Caco-2 (cell line): ENCODE data around the gene ATPAF2. TPM values are rescaled to one million over a fixed set of nuclear protein-coding genes. Genes with fewer than 3 reads are reported as not detected.
A peak's percentile ranks its signal among the peaks of the same experiment; 100 is the strongest.

Experiments used
- BruUV-seq: library from RNA; stranded (reverse); fragments of 400-500 nt; replicated peaks from 2 replicates; lab custom pipeline; 2021; lab: Mats Ljungman, UMichigan
- CTCF ChIA-PET: fragments of 300-600 bp; sonication (Branson Sonifier 250); formaldehyde crosslinking; loops from one replicate; lab custom pipeline; 2022; ENCODE audit warnings: antibody characterized with exemption; lab: Charles Lee
- POLR2A ChIA-PET: fragments of 300-600 bp; sonication (Branson Sonifier 250); formaldehyde crosslinking; loops from one replicate; lab custom pipeline; 2022; ENCODE audit warnings: antibody characterized with exemption; lab: Charles Lee
- DNase-seq, 2 experiments: peaks; one replicate each; pipeline versions ENCODE4 v3.0.0 to v3.0.0-alpha.2; 2020 to 2022
- H3K27me3 ChIP-seq: replicated peaks from 2 replicates; pipeline ENCODE4 v1.6.0; 2011; ENCODE audit warnings: low read length; ENCODE audit not compliant: control insufficient read depth, insufficient read depth
- H3K36me3 ChIP-seq: 2 replicates; pipeline ENCODE4 v1.5.1; 2011; ENCODE audit warnings: low read length; ENCODE audit not compliant: control insufficient read depth, insufficient read depth
- H3K4me1 ChIP-seq: fragments of 250-450 bp; sonication (Bioruptor Pico); 2 replicates; pipeline ENCODE4 v1.5.1; 2020; ENCODE audit warnings: mild to moderate bottlenecking
- H3K4me3 ChIP-seq: 2 replicates; pipeline ENCODE4 v1.5.1; 2011; ENCODE audit warnings: low read depth, mild to moderate bottlenecking, control low read depth, low read length
- H3K9me3 ChIP-seq: fragments of 250-450 bp; sonication (Bioruptor Pico); 2 replicates; pipeline ENCODE4 v1.5.1; 2020; ENCODE audit warnings: mild to moderate bottlenecking, moderate library complexity
- H3K27ac Mint-ChIP-seq: one replicate; pipeline ENCODE4 v1.8.0; 2022; ENCODE audit warnings: mixed read lengths; ENCODE audit not compliant: unreplicated experiment
- H3K27me3 Mint-ChIP-seq: one replicate; pipeline ENCODE4 v1.8.0; 2022; ENCODE audit warnings: mixed read lengths; ENCODE audit not compliant: insufficient read depth, unreplicated experiment
- H3K36me3 Mint-ChIP-seq: one replicate; pipeline ENCODE4 v1.8.0; 2022; ENCODE audit warnings: mild to moderate bottlenecking, mixed read lengths; ENCODE audit not compliant: insufficient read depth, unreplicated experiment
- H3K4me1 Mint-ChIP-seq: one replicate; pipeline ENCODE4 v1.8.0; 2022; ENCODE audit warnings: low read depth, mixed read lengths; ENCODE audit not compliant: unreplicated experiment
- H3K4me3 Mint-ChIP-seq: one replicate; pipeline ENCODE4 v1.8.0; 2022; ENCODE audit warnings: mild to moderate bottlenecking, moderate library complexity, mixed read lengths; ENCODE audit not compliant: unreplicated experiment
- H3K9me3 Mint-ChIP-seq: one replicate; pipeline ENCODE4 v1.8.0; 2022; ENCODE audit warnings: mixed read lengths; ENCODE audit not compliant: unreplicated experiment
- CTCF ChIP-seq, 2 experiments: fragments of 200-600 bp in 1 of 2; IDR thresholded peaks; 1 replicate in 1 of 2; 2 replicates in 1 of 2; pipeline versions ENCODE4 v1.5.1 to v1.8.0; 2011 to 2022; ENCODE audit warnings: antibody characterized with exemption in 1 of 2, control low read depth in 1 of 2, inconsistent platforms in 1 of 2, low read depth in 1 of 2, low read length in 1 of 2, mild to moderate bottlenecking in 1 of 2, moderate library complexity in 1 of 2; ENCODE audit not compliant: insufficient read depth in 1 of 2, severe bottlenecking in 1 of 2, unreplicated experiment in 1 of 2
- intact Hi-C: fragments of 100-400 bp; cut with micrococcal nuclease; formaldehyde crosslinking; loops from one replicate; pipeline ENCODE4 v1.10.0; 2022; ENCODE audit not compliant: unreplicated experiment
- total RNA-seq: library from RNA; stranded (reverse); gene quantifications from 2 replicates; pipeline ENCODE4 v1.2.3, GENCODE V29; 2022

Gene ATPAF2
- total RNA-seq, 1 experiment from 2014 or later, result 37.9 TPM

GRCh38 chr17:18009609-18010420 lies 29.2 kb downstream of the ATPAF2 start:
- intact Hi-C loops, result no loop called here
- POLR2A ChIA-PET, result no interaction called here

GRCh38 chr17:18008496-18009268 lies 30.3 kb downstream of the ATPAF2 start:
- TF ChIP-seq CTCF (IDR thresholded peaks at IDR 0.05; ENCODE audit: insufficient read depth in 1 of 2, low read depth in 1 of 2, low read length in 1 of 2, severe bottlenecking in 1 of 2, unreplicated experiment in 1 of 2), result no peak
- H3K4me3 Mint-ChIP-seq, result no peak overlapping the region
- POLR2A ChIA-PET, result no interaction called here
- Histone ChIP-seq H3K9me3 (no peaks in the 10 kb centered on the region), H3K4me3 (no peak overlapping the region), H3K36me3 (no peaks in the 10 kb centered on the region), H3K4me1 (no peaks in the 10 kb centered on the region), H3K27me3 (no peaks in the 10 kb centered on the region)
- H3K4me1 Mint-ChIP-seq, result no peaks in the 10 kb centered on the region
- H3K27ac Mint-ChIP-seq, result no peak overlapping the region
- CTCF ChIA-PET, result interaction anchor here (0.6 kb wide), 1 partner anchor 121 kb away, joined by 3 read pairs; no protein-coding TSS in a partner anchor
- H3K27me3 Mint-ChIP-seq, result no peaks in the 10 kb centered on the region
- H3K9me3 Mint-ChIP-seq, result no peaks in the 10 kb centered on the region
- no TSS peak for BruUV-seq
- no peaks in the 10 kb centered on the region for H3K36me3 Mint-ChIP-seq
- intact Hi-C loops, result no loop called here
- DNase-seq, result no peak

More at GRCh38 chr17:18009609-18010420, 29.2 kb downstream of the ATPAF2 start:
- Mint-ChIP-seq H3K9me3 (no peaks in the 10 kb centered on the region), H3K36me3 (peaks cover 4% of the 10 kb centered on the region), H3K27me3 (no peaks in the 10 kb centered on the region), H3K4me1 (no peaks in the 10 kb centered on the region), H3K4me3 (no peak overlapping the region), H3K27ac (no peak overlapping the region)
- no peak for DNase-seq
- no peak for TF ChIP-seq CTCF (IDR thresholded peaks at IDR 0.05; ENCODE audit: insufficient read depth in 1 of 2, low read depth in 1 of 2, low read length in 1 of 2, severe bottlenecking in 1 of 2, unreplicated experiment in 1 of 2)
- no peak overlapping the region for H3K4me3 ChIP-seq
- no TSS peak for BruUV-seq
- H3K4me1 ChIP-seq, result no peaks in the 10 kb centered on the region
- CTCF ChIA-PET, result no interaction called here
- no peaks in the 10 kb centered on the region for H3K9me3 ChIP-seq
- H3K36me3 ChIP-seq, result no peaks in the 10 kb centered on the region
- H3K27me3 ChIP-seq, result no peaks in the 10 kb centered on the region

- H3K4me1 Mint-ChIP-seq, result no peaks in the 10 kb centered on the region
- Histone ChIP-seq H3K4me1 (no peaks in the 10 kb centered on the region), H3K9me3 (no peaks in the 10 kb centered on the region), H3K36me3 (no peaks in the 10 kb centered on the region), H3K4me3 (no peak overlapping the region), H3K27me3 (no peaks in the 10 kb centered on the region)
- ChIA-PET POLR2A (interaction anchor here (0.7 kb wide), 1 partner anchor 183 kb away, joined by 3 read pairs; no protein-coding TSS in a partner anchor), CTCF (interaction anchor here (0.9 kb wide), 1 partner anchor 29 kb away, joined by 3 read pairs; no protein-coding TSS in a partner anchor)
- DNase-seq, result no peak
- no TSS peak for BruUV-seq
- H3K36me3 Mint-ChIP-seq, result no peaks in the 10 kb centered on the region
- H3K27ac Mint-ChIP-seq, result peak overlapping the region; percentile 31
- no peaks in the 10 kb centered on the region for H3K27me3 Mint-ChIP-seq
- H3K4me3 Mint-ChIP-seq, result no peak overlapping the region
- H3K9me3 Mint-ChIP-seq, result no peaks in the 10 kb centered on the region
- no peak for TF ChIP-seq CTCF (IDR thresholded peaks at IDR 0.05; ENCODE audit: insufficient read depth in 1 of 2, low read depth in 1 of 2, low read length in 1 of 2, severe bottlenecking in 1 of 2, unreplicated experiment in 1 of 2)
- intact Hi-C loops, result no loop called here
Observed at GRCh38 chr17:18006495-18007239, 32.3 kb downstream of the ATPAF2 start.
